Colonic mucosa (tissue), 4 donors: ENCODE results near the gene MLLT3. TPM values are rescaled to one million over a fixed set of nuclear protein-coding genes. Genes with fewer than 3 reads are reported as not detected.

Experiments used
- DNase-seq: peaks from one replicate; pipeline ENCODE4 v3.0.0-alpha.2; 2020
- H3K27ac ChIP-seq: fragments of 200-600 bp; one replicate; pipeline ENCODE4 v1.8.0; 2021
- H3K27me3 ChIP-seq: fragments of 200-600 bp; one replicate; pipeline ENCODE4 v1.8.0; 2021
- H3K36me3 ChIP-seq: fragments of 200-600 bp; one replicate; pipeline ENCODE4 v1.8.0; 2021
- H3K4me1 ChIP-seq: fragments of 200-600 bp; one replicate; pipeline ENCODE4 v1.8.0; 2021; ENCODE audit warnings: mild to moderate bottlenecking
- H3K4me3 ChIP-seq: fragments of 200-600 bp; one replicate; pipeline ENCODE4 v1.8.0; 2021
- H3K9ac ChIP-seq, 2 donors: one replicate each; pipeline ENCODE4 v1.7.0; 2013; ENCODE audit warnings: control low read depth in 2 of 2, low read depth in 2 of 2, low read length in 2 of 2
- H3K9me3 ChIP-seq: fragments of 200-600 bp; one replicate; pipeline ENCODE4 v1.8.0; 2021
- CTCF ChIP-seq: fragments of 200-600 bp; IDR thresholded peaks from one replicate; pipeline ENCODE4 v1.8.0; 2022; ENCODE audit warnings: antibody characterized with exemption, mild to moderate bottlenecking
- intact Hi-C: fragments of 100-400 bp; cut with DNase I; formaldehyde crosslinking; loops from one replicate; pipeline ENCODE4 v1.14.1; 2022
- total RNA-seq, 2 donors: library from RNA; stranded (reverse); fragmentation: NEBNext Ultra II Directional in 1 of 2; extraction: Animal tissue kit (Norgen Biotek cat#: 25700) in 1 of 2; gene quantifications; one replicate each; pipeline ENCODE4 v1.2.1, GENCODE V29; 2021
- donor health status: healthy.
- donor health status: DM: no; HTN: no; CAD: no.
- donor health status: DM: no; HTN: no; CAD: no.

Gene MLLT3
- total RNA-seq, 2 donors from 2014 or later: 44.6 to 65.2 TPM

GRCh38 chr9:20473515-20474013 is 148.7 kb downstream of the MLLT3 start:
- Histone ChIP-seq H3K36me3 (no peaks in the 10 kb centered on the region), H3K9me3 (no peaks in the 10 kb centered on the region), H3K9ac (no peak overlapping the region), H3K27ac (no peak overlapping the region), H3K4me1 (no peaks in the 10 kb centered on the region), H3K27me3 (no peaks in the 10 kb centered on the region), H3K4me3 (no peak overlapping the region)
- intact Hi-C loops: no loop called here
- no peak for TF ChIP-seq CTCF
- no peak for DNase-seq

- no peak for TF ChIP-seq CTCF
- H3K9me3 ChIP-seq: no peaks in the 10 kb centered on the region
- intact Hi-C loops: no loop called here
Measured at GRCh38 chr9:20472342-20473045, 149.8 kb downstream of the MLLT3 start.

DNA sequence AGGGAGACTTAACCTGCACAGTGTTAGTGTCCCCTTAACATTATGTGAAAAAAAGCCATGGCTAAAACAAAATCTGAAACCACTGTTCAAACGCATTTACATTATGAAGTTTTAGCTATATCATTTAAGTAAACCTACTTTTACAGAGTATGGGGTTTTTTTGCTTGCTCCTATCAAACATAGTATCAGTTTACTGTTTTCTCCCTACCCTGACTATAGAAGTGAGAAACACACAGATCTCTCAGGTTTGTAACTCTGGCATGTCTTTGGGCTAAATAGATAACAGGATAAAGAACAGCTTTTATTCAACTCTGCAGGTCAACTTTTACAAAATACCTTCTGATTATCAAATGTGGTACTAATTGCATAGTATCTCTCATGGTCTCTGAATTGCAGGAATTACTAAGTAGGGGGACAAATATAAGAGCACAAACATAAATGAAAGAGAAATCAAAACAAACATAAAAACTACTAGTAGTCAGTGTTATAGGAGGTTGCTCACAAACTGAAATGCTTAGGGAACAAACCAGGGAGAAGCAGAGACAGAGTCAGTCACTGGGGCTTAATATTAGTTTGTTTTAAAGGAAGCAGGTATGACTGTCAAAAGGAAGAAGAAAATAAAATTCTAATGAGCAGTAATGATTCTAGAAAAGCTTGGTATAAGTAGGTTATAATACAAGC is 155.8 kb downstream of the MLLT3 start:
- Histone ChIP-seq H3K4me1 (no peaks in the 10 kb centered on the region), H3K36me3 (no peaks in the 10 kb centered on the region), H3K27me3 (no peaks in the 10 kb centered on the region), H3K27ac (no peak overlapping the region), H3K9ac (no peak overlapping the region), H3K4me3 (no peak overlapping the region), H3K9me3 (no peaks in the 10 kb centered on the region)
- intact Hi-C loops: no loop called here
- no peak for TF ChIP-seq CTCF
- no peak for DNase-seq

More at GRCh38 chr9:20472342-20473045, 149.8 kb downstream of the MLLT3 start:
- Histone ChIP-seq H3K36me3 (no peaks in the 10 kb centered on the region), H3K27ac (no peak overlapping the region), H3K4me3 (no peak overlapping the region), H3K27me3 (no peaks in the 10 kb centered on the region), H3K4me1 (no peaks in the 10 kb centered on the region), H3K9ac (no peak overlapping the region)
- no peak for DNase-seq

DNA sequence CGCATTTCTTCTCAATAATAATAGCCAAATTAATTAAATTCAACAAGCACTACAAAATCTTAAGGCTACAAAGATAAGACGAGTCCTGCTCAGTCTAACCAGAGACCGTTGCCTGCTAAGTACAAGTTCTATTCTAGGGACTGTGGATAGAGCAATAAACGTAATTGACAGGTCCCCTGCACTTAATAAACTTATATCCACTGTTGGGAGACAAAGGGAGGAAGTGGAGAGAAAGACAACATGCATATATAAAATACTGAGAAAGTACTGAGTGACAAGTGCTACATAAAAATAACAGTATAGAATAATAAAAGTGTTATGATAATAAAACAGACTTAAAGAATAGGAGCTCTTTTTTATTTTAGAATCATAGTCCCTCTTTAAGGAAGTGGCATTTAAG is 158.1 kb downstream of the MLLT3 start:
- Histone ChIP-seq H3K27ac (no peak overlapping the region), H3K9ac (no peak overlapping the region), H3K4me3 (no peak overlapping the region), H3K27me3 (no peaks in the 10 kb centered on the region), H3K9me3 (no peaks in the 10 kb centered on the region), H3K36me3 (no peaks in the 10 kb centered on the region), H3K4me1 (no peaks in the 10 kb centered on the region)
- TF ChIP-seq CTCF: no peak
- intact Hi-C loops: no loop called here
- DNase-seq: no peak

DNA sequence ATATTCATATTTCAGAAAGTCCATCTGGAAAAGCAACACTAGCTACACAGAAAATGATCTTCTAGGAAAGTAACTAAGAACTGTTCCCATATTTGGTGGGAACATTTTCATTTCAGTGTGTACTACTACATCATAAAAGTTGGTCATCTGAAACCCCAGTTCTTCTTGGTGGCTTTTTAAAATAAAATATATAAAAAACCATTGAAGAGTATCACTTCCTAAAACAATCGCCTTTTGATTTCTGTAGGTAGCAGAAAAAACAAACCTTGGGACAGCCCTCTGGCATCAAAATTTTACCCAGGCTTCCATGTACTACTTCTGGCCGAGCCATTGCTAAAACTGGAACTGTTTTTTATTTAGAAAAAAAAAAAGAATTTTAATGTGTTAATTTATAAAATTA is 158.5 kb downstream of the MLLT3 start:
- no peak for DNase-seq
- H3K9ac ChIP-seq: no peak overlapping the region

More for the DNA sequence above, 158.5 kb downstream of the MLLT3 start:
- Histone ChIP-seq H3K27ac (no peak overlapping the region), H3K27me3 (no peaks in the 10 kb centered on the region), H3K4me1 (no peaks in the 10 kb centered on the region), H3K36me3 (no peaks in the 10 kb centered on the region), H3K9me3 (no peaks in the 10 kb centered on the region), H3K4me3 (no peak overlapping the region)
- TF ChIP-seq CTCF: no peak
- intact Hi-C loops: no loop called here
